ENCODE results near the gene FAM219B. TPM values are rescaled to one million over a fixed set of nuclear protein-coding genes. Genes with fewer than 3 reads are reported as not detected.

The FAM219B gene
- total RNA-seq, 1 experiment from 2014 or later: 99.6 TPM

DNA sequence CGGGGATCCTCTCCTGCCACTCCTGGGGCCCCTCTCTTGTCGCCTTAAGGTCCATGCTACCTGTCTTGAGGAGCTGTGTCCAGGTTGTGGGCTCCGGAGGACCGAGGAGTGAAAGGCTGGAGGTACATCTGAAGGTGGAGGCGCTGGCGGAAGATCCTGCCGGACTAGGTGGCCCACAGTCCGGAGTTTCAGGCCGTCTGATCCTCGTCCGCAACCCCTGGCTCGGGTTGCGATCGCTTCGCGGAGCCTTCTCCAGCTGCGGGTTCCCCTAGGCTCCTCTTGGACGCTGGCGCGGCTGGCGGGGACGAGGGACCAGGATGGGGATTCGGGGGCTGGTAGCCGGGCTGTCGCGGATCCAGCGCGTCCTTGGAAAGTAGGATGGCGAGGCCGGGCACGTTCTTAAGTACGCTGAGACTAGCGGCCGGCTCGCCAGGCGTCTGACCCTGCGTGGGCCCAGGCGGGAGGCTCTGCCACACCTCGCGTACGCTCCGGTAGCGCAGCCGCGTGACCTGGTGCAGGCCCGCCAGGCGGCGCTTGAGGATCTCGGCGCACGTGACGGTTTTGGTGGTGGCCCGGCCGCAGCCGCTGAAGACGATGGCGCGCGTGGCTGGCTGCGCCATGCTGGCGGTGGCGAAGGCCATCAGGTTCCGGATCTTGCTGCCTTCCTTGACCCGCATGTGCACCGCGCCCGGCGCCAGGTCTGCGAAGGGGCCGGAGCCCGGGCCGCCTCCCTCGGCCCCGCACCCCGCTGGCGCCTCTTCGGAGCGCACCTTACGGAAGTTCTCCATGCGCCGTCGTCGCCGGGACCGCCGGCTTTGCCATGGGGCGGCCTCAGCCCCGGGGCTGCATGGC is 49.4 kb upstream of the FAM219B start (continued):
- TF ChIP-seq OVOL2 (CRISPR knock-in tag; IDR thresholded peaks at IDR 0.05; ENCODE audit: borderline replicate concordance): no peak
- TF ChIP-seq NR3C1 (CRISPR knock-in tag; conservative IDR thresholded peaks at IDR 0.05; ENCODE audit: low read depth): peak; percentile 95; the same call in 1 of the 2 replicates
- TF ChIP-seq ZNF416 (CRISPR knock-in tag; IDR thresholded peaks at IDR 0.05): no peak
- TF ChIP-seq EMX1 (CRISPR knock-in tag; IDR thresholded peaks at IDR 0.05): no peak
- TF ChIP-seq, protein P1, sequence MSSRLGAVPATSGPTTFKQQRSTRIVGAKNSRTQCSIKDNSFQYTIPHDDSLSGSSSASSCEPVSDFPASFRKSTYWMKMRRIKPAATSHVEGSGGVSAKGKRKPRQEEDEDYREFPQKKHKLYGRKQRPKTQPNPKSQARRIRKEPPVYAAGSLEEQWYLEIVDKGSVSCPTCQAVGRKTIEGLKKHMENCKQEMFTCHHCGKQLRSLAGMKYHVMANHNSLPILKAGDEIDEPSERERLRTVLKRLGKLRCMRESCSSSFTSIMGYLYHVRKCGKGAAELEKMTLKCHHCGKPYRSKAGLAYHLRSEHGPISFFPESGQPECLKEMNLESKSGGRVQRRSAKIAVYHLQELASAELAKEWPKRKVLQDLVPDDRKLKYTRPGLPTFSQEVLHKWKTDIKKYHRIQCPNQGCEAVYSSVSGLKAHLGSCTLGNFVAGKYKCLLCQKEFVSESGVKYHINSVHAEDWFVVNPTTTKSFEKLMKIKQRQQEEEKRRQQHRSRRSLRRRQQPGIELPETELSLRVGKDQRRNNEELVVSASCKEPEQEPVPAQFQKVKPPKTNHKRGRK (CRISPR knock-in tag; IDR thresholded peaks at IDR 0.05; ENCODE audit: borderline replicate concordance): peak; percentile 94; the same call in 1 of the 2 replicates
- TF ChIP-seq, protein P2, sequence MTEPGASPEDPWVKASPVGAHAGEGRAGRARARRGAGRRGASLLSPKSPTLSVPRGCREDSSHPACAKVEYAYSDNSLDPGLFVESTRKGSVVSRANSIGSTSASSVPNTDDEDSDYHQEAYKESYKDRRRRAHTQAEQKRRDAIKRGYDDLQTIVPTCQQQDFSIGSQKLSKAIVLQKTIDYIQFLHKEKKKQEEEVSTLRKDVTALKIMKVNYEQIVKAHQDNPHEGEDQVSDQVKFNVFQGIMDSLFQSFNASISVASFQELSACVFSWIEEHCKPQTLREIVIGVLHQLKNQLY (CRISPR knock-in tag; IDR thresholded peaks at IDR 0.05): peak; percentile 92
- TF ChIP-seq, protein P3, sequence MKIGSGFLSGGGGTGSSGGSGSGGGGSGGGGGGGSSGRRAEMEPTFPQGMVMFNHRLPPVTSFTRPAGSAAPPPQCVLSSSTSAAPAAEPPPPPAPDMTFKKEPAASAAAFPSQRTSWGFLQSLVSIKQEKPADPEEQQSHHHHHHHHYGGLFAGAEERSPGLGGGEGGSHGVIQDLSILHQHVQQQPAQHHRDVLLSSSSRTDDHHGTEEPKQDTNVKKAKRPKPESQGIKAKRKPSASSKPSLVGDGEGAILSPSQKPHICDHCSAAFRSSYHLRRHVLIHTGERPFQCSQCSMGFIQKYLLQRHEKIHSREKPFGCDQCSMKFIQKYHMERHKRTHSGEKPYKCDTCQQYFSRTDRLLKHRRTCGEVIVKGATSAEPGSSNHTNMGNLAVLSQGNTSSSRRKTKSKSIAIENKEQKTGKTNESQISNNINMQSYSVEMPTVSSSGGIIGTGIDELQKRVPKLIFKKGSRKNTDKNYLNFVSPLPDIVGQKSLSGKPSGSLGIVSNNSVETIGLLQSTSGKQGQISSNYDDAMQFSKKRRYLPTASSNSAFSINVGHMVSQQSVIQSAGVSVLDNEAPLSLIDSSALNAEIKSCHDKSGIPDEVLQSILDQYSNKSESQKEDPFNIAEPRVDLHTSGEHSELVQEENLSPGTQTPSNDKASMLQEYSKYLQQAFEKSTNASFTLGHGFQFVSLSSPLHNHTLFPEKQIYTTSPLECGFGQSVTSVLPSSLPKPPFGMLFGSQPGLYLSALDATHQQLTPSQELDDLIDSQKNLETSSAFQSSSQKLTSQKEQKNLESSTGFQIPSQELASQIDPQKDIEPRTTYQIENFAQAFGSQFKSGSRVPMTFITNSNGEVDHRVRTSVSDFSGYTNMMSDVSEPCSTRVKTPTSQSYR (CRISPR knock-in tag; IDR thresholded peaks at IDR 0.05): peak; percentile 98
- TF ChIP-seq, protein P4, sequence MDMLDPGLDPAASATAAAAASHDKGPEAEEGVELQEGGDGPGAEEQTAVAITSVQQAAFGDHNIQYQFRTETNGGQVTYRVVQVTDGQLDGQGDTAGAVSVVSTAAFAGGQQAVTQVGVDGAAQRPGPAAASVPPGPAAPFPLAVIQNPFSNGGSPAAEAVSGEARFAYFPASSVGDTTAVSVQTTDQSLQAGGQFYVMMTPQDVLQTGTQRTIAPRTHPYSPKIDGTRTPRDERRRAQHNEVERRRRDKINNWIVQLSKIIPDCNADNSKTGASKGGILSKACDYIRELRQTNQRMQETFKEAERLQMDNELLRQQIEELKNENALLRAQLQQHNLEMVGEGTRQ (CRISPR knock-in tag; IDR thresholded peaks at IDR 0.05): peak; percentile 95
- TF ChIP-seq, protein P5, sequence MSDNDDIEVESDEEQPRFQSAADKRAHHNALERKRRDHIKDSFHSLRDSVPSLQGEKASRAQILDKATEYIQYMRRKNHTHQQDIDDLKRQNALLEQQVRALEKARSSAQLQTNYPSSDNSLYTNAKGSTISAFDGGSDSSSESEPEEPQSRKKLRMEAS (CRISPR knock-in tag; IDR thresholded peaks at IDR 0.05): peak; percentile 99
- TF ChIP-seq SMAD3 (CRISPR knock-in tag; IDR thresholded peaks at IDR 0.05; ENCODE audit: borderline replicate concordance): peak; percentile 96
- peak; percentile 85 for TF ChIP-seq ZNF263 (CRISPR knock-in tag; IDR thresholded peaks at IDR 0.05; ENCODE audit: low read depth)
- TF ChIP-seq GTF2I (CRISPR knock-in tag; conservative IDR thresholded peaks at IDR 0.05): no peak
- TF ChIP-seq, protein P6, sequence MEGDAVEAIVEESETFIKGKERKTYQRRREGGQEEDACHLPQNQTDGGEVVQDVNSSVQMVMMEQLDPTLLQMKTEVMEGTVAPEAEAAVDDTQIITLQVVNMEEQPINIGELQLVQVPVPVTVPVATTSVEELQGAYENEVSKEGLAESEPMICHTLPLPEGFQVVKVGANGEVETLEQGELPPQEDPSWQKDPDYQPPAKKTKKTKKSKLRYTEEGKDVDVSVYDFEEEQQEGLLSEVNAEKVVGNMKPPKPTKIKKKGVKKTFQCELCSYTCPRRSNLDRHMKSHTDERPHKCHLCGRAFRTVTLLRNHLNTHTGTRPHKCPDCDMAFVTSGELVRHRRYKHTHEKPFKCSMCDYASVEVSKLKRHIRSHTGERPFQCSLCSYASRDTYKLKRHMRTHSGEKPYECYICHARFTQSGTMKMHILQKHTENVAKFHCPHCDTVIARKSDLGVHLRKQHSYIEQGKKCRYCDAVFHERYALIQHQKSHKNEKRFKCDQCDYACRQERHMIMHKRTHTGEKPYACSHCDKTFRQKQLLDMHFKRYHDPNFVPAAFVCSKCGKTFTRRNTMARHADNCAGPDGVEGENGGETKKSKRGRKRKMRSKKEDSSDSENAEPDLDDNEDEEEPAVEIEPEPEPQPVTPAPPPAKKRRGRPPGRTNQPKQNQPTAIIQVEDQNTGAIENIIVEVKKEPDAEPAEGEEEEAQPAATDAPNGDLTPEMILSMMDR (IDR thresholded peaks at IDR 0.05): no peak
- TF ChIP-seq ZNF423 (CRISPR knock-in tag; IDR thresholded peaks at IDR 0.05): no peak
- peak; percentile 96 for TF ChIP-seq NR1H2 (CRISPR knock-in tag; IDR thresholded peaks at IDR 0.05)
- TF ChIP-seq FOXJ3 (CRISPR knock-in tag; IDR thresholded peaks at IDR 0.05; ENCODE audit: borderline replicate concordance): peak; percentile 92
- TF ChIP-seq TP53 (CRISPR knock-in tag; IDR thresholded peaks at IDR 0.05): peak; percentile 99
- TF ChIP-seq, protein P7, sequence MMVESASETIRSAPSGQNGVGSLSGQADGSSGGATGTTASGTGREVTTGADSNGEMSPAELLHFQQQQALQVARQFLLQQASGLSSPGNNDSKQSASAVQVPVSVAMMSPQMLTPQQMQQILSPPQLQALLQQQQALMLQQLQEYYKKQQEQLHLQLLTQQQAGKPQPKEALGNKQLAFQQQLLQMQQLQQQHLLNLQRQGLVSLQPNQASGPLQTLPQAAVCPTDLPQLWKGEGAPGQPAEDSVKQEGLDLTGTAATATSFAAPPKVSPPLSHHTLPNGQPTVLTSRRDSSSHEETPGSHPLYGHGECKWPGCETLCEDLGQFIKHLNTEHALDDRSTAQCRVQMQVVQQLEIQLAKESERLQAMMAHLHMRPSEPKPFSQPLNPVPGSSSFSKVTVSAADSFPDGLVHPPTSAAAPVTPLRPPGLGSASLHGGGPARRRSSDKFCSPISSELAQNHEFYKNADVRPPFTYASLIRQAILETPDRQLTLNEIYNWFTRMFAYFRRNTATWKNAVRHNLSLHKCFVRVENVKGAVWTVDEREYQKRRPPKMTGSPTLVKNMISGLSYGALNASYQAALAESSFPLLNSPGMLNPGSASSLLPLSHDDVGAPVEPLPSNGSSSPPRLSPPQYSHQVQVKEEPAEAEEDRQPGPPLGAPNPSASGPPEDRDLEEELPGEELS (CRISPR knock-in tag; IDR thresholded peaks at IDR 0.05): peak; percentile 98
- no peak for TF ChIP-seq GABPB1 (CRISPR knock-in tag; IDR thresholded peaks at IDR 0.05)
- TF ChIP-seq, protein P8, sequence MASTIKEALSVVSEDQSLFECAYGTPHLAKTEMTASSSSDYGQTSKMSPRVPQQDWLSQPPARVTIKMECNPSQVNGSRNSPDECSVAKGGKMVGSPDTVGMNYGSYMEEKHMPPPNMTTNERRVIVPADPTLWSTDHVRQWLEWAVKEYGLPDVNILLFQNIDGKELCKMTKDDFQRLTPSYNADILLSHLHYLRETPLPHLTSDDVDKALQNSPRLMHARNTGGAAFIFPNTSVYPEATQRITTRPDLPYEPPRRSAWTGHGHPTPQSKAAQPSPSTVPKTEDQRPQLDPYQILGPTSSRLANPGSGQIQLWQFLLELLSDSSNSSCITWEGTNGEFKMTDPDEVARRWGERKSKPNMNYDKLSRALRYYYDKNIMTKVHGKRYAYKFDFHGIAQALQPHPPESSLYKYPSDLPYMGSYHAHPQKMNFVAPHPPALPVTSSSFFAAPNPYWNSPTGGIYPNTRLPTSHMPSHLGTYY (CRISPR knock-in tag; IDR thresholded peaks at IDR 0.05): 0 out of 2 replicates have a peak, but pooled peaks have one; percentile 26
- TF ChIP-seq ATF1 (CRISPR knock-in tag; IDR thresholded peaks at IDR 0.05): peak; percentile 94
- TF ChIP-seq, protein P9, sequence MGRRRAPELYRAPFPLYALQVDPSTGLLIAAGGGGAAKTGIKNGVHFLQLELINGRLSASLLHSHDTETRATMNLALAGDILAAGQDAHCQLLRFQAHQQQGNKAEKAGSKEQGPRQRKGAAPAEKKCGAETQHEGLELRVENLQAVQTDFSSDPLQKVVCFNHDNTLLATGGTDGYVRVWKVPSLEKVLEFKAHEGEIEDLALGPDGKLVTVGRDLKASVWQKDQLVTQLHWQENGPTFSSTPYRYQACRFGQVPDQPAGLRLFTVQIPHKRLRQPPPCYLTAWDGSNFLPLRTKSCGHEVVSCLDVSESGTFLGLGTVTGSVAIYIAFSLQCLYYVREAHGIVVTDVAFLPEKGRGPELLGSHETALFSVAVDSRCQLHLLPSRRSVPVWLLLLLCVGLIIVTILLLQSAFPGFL (CRISPR knock-in tag; IDR thresholded peaks at IDR 0.05; ENCODE audit: borderline replicate concordance): peak; percentile 82; the same call in 1 of the 2 replicates
- TF ChIP-seq, protein P10, sequence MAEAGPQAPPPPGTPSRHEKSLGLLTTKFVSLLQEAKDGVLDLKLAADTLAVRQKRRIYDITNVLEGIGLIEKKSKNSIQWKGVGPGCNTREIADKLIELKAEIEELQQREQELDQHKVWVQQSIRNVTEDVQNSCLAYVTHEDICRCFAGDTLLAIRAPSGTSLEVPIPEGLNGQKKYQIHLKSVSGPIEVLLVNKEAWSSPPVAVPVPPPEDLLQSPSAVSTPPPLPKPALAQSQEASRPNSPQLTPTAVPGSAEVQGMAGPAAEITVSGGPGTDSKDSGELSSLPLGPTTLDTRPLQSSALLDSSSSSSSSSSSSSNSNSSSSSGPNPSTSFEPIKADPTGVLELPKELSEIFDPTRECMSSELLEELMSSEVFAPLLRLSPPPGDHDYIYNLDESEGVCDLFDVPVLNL (CRISPR knock-in tag; IDR thresholded peaks at IDR 0.05; ENCODE audit: borderline replicate concordance, low read depth): peak; percentile 84; the same call in 1 of the 2 replicates
- peak; percentile 98 for TF ChIP-seq ELF4 (CRISPR knock-in tag; IDR thresholded peaks at IDR 0.05; ENCODE audit: low read depth)
